Breast epithelium (tissue), 4 donors: ENCODE measurements around the gene CPNE4. TPM values are rescaled to one million over a fixed set of nuclear protein-coding genes. Genes with fewer than 3 reads are reported as not detected.

Experiments used
- DNase-seq, 2 donors: peaks; one replicate each; pipeline ENCODE4 v3.0.0-alpha.2; 2019; ENCODE audit warnings: low spot score in 2 of 2
- H3K27ac ChIP-seq, 2 donors: fragments of 200-600 bp; sonication (generic) in 1 of 2; one replicate each; pipeline ENCODE4 v1.5.1; 2016 to 2019; ENCODE audit warnings: mild to moderate bottlenecking in 1 of 2
- H3K27me3 ChIP-seq, 2 donors: fragments of 200-600 bp; sonication (generic) in 1 of 2; one replicate each; pipeline versions ENCODE4 v1.5.1 to v1.6.0; 2017 to 2019; ENCODE audit warnings: control low read depth in 1 of 2, mild to moderate bottlenecking in 1 of 2
- H3K36me3 ChIP-seq: fragments of 200-600 bp; one replicate; pipeline ENCODE4 v1.5.1; 2019
- H3K4me1 ChIP-seq, 2 donors: fragments of 200-600 bp; sonication (generic); one replicate each; pipeline ENCODE4 v1.5.1; 2016 to 2019; ENCODE audit warnings: control low read depth in 1 of 2
- H3K4me3 ChIP-seq, 3 donors: fragments of 200-600 bp; sonication (generic); 1 replicate in 2 of 3; 2 replicates in 1 of 3; pipeline ENCODE4 v1.5.1; 2016 to 2019; ENCODE audit warnings: mild to moderate bottlenecking in 3 of 3, moderate library complexity in 2 of 3
- H3K9me3 ChIP-seq, 2 donors: fragments of 200-600 bp; sonication (generic) in 1 of 2; one replicate each; pipeline ENCODE4 v1.5.1; 2016 to 2019; ENCODE audit warnings: control low read depth in 1 of 2
- CTCF ChIP-seq, 3 donors: fragments of 450-650 bp; IDR thresholded peaks; one replicate each; pipeline ENCODE4 v1.5.1; 2016 to 2017; ENCODE audit warnings: antibody characterized with exemption in 3 of 3, mild to moderate bottlenecking in 3 of 3, moderate library complexity in 3 of 3
- POLR2A ChIP-seq: fragments of 450-650 bp; IDR thresholded peaks from one replicate; pipeline ENCODE4 v1.6.1; 2016; ENCODE audit warnings: antibody characterized with exemption, mild to moderate bottlenecking, moderate library complexity
- POLR2AphosphoS5 ChIP-seq, 3 donors: sonication (generic); formaldehyde crosslinking; IDR thresholded peaks; one replicate each; pipeline ENCODE4 v1.6.1; 2017; ENCODE audit warnings: antibody characterized with exemption in 3 of 3
- intact Hi-C: fragments of 100-400 bp; cut with DNase I; formaldehyde crosslinking; loops from one replicate; pipeline ENCODE4 v1.15.1; 2023; ENCODE audit warnings: low total_unique reads
- total RNA-seq, 3 donors: library from RNA; depleted of rRNA; stranded (reverse); fragments of >200 nt; gene quantifications; one replicate each; pipeline ENCODE4 v1.1.0, GENCODE V29; 2016

The CPNE4 gene
- total RNA-seq, 3 donors from 2014 or later: 0.16 TPM; not detected in 2

DNA sequence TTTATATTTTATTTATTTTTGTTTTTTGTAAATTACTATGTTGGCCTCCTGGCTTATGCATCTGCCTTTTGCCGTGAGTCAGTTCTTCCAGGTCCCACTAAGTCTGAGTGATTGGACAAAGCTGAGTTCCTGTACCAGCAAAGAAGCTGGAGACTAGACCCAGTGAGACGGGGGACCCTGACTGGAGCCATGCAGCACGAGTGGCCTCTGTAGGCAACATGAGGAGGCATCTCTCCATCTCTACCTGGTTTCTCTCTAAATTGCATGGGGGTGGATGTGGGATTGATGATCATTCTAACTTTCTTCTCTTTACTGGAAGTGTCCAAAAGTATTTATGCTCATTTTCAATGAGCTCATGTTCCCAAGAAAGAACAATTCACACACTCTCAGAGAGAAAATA is 376.7 kb downstream of the CPNE4 start:
- intact Hi-C loops: no loop called here
- no peaks in the 10 kb centered on the region for H3K9me3 ChIP-seq
- DNase-seq: no peak
- H3K27me3 ChIP-seq: no peaks in the 10 kb centered on the region
- H3K4me1 ChIP-seq: no peaks in the 10 kb centered on the region
- no peaks in the 10 kb centered on the region for H3K36me3 ChIP-seq
- no peak overlapping the region for H3K4me3 ChIP-seq
- TF ChIP-seq POLR2A (no peak), POLR2AphosphoS5 (IDR thresholded peaks at IDR 0.05) (no peak), CTCF (IDR thresholded peaks at IDR 0.05) (no peak)
- no peak overlapping the region for H3K27ac ChIP-seq

DNA sequence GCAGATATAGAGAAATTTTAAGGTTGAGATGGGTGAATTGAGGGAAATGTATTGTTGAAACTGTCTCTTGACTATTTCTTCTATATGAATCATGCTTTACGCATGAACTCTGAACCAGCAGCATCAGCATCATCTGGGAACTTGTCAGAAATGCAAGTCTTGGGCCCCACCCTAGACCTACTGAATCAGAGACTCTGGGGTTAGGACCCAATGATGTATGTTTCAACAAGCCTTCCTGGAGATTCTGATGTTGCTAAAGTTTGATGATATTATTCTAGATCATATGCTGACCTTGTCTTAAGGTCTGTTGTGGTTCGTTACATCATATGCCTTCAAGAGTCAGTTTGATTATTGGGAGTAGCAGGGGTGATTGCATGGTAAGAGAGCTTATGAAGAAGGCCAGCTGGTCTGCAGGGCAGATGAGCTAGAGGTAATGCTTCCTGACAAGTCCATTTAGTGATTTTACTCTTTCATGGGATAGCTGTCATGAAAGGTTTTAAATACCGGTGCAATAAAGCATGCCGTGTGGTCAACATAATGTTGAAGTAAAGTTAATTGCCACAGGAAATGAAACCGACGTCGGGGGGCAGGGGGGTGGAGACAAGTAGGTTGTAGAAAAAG is 379.6 kb downstream of the CPNE4 start:
- TF ChIP-seq POLR2AphosphoS5 (IDR thresholded peaks at IDR 0.05) (no peak), CTCF (IDR thresholded peaks at IDR 0.05) (no peak), POLR2A (no peak)
- Histone ChIP-seq H3K36me3 (no peaks in the 10 kb centered on the region), H3K27ac (no peak overlapping the region), H3K4me1 (no peaks in the 10 kb centered on the region), H3K27me3 (no peaks in the 10 kb centered on the region), H3K9me3 (no peaks in the 10 kb centered on the region), H3K4me3 (no peak overlapping the region)
- intact Hi-C loops: no loop called here
- no peak for DNase-seq

DNA sequence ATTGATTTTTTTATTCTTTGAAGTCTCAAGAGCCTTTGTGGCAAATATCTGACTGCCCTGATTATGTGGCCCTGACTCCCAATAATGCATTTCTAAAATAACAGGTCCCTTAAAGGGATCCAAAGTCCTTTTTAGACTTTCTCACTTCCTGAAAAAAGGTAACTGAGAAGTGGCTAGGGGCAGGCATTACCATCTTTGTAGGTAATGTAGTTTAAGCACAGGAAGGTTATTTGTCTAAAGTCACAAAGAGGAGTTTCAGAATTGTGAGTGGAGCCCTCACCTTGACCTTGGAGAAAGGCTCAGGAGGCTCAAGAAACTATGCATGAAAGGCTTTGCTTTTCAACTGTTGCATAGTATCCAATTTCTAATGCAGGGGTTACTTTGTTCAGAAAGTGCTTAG is 389.2 kb downstream of the CPNE4 start:
- no peak for DNase-seq
- Histone ChIP-seq H3K36me3 (no peaks in the 10 kb centered on the region), H3K4me3 (no peak overlapping the region), H3K4me1 (no peaks in the 10 kb centered on the region), H3K27me3 (no peaks in the 10 kb centered on the region), H3K9me3 (no peaks in the 10 kb centered on the region), H3K27ac (no peak overlapping the region)
- TF ChIP-seq CTCF (IDR thresholded peaks at IDR 0.05) (no peak), POLR2A (no peak), POLR2AphosphoS5 (IDR thresholded peaks at IDR 0.05) (no peak)
- intact Hi-C loops: no loop called here

DNA sequence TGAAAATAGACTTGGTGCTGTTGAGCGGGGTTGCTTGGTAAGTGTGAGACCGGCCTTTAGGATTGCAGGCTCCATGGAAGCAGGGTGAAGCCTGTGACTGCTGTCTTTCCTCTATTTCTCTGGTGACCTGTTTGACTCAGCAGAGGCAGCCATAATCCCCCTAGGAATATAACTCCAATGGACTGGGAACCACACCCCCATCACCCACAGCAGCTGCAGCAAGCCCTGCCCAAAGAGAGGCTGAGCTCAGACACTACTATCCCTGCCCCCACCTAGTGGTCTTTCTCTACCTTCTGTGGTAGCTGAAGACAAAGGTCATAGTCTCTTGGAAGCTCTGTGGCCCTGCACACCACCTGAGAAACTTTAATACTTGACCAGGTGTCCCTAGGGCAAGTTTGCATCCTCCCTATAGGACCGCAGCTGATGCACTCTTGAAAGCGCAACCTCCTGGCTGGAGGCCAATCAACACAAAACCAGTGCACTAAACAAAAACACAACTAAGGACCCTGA is 398.5 kb downstream of the CPNE4 start:
- H3K27me3 ChIP-seq: no peaks in the 10 kb centered on the region
- DNase-seq: no peak
- no peak for TF ChIP-seq POLR2AphosphoS5 (IDR thresholded peaks at IDR 0.05)
- TF ChIP-seq POLR2A: no peak
- intact Hi-C loops: no loop called here
- no peaks in the 10 kb centered on the region for H3K36me3 ChIP-seq
- H3K4me1 ChIP-seq: no peaks in the 10 kb centered on the region
- H3K9me3 ChIP-seq: no peaks in the 10 kb centered on the region
- H3K27ac ChIP-seq: no peak overlapping the region
- no peak overlapping the region for H3K4me3 ChIP-seq

- intact Hi-C loops: no loop called here
- Histone ChIP-seq H3K9me3 (no peaks in the 10 kb centered on the region), H3K36me3 (no peaks in the 10 kb centered on the region), H3K27ac (no peak overlapping the region), H3K4me3 (no peak overlapping the region), H3K27me3 (no peaks in the 10 kb centered on the region), H3K4me1 (no peaks in the 10 kb centered on the region)
- no peak for TF ChIP-seq POLR2AphosphoS5 (IDR thresholded peaks at IDR 0.05)
- TF ChIP-seq POLR2A: no peak
- TF ChIP-seq CTCF (IDR thresholded peaks at IDR 0.05): no peak
- no peak for DNase-seq
Measured at GRCh38 chr3:131630807-131631206, 404.0 kb downstream of the CPNE4 start.
